Small intestine (tissue), 7 donors: Measurements from ENCODE around the gene TGM3. TPM values are rescaled to one million over a fixed set of nuclear protein-coding genes. Genes with fewer than 3 reads are reported as not detected.

Experiments
- DNase-seq, 2 donors: peaks; one replicate each; pipeline versions ENCODE4 v3.0.0 to v3.0.0-alpha.2; 2013
- FAIRE-seq: peaks from 2 replicates; lab custom pipeline; 2012; peaks lifted over from hg19 to GRCh38; lab: Jason Lieb, UNC
- H3K27ac ChIP-seq, 3 donors: one replicate each; pipeline ENCODE4 v1.5.1; 2013; ENCODE audit warnings: low read length in 2 of 3, mild to moderate bottlenecking in 2 of 3, control low read depth in 1 of 3, inconsistent platforms in 1 of 3, low read depth in 1 of 3, moderate library complexity in 1 of 3
- H3K27me3 ChIP-seq, 3 donors: one replicate each; pipeline ENCODE4 v1.6.1; 2013; ENCODE audit warnings: low read length in 3 of 3, inconsistent platforms in 1 of 3; ENCODE audit not compliant: control insufficient read depth in 3 of 3, insufficient read depth in 3 of 3
- H3K36me3 ChIP-seq, 3 donors: one replicate each; pipeline ENCODE4 v1.6.1; 2013; ENCODE audit warnings: low read length in 3 of 3, inconsistent platforms in 1 of 3, low read depth in 1 of 3, mild to moderate bottlenecking in 1 of 3, moderate library complexity in 1 of 3; ENCODE audit not compliant: control insufficient read depth in 3 of 3, insufficient read depth in 2 of 3
- H3K4me1 ChIP-seq, 3 donors: one replicate each; pipeline ENCODE4 v1.6.1; 2013; ENCODE audit warnings: low read length in 2 of 3, inconsistent platforms in 1 of 3, low read depth in 1 of 3, mild to moderate bottlenecking in 1 of 3, moderate library complexity in 1 of 3; ENCODE audit not compliant: control insufficient read depth in 3 of 3, insufficient read depth in 2 of 3
- H3K4me3 ChIP-seq, 3 donors: one replicate each; pipeline ENCODE4 v1.5.1; 2013; ENCODE audit warnings: low read length in 3 of 3, control low read depth in 1 of 3, inconsistent platforms in 1 of 3, low read depth in 1 of 3, mild to moderate bottlenecking in 1 of 3, moderate library complexity in 1 of 3
- H3K9me3 ChIP-seq, 2 donors: one replicate each; pipeline ENCODE4 v1.6.1; 2013; ENCODE audit warnings: low read depth in 1 of 2, low read length in 1 of 2; ENCODE audit not compliant: control insufficient read depth in 2 of 2, insufficient read depth in 1 of 2
- WGBS, 3 donors: extraction: QIAGEN DNeasy Blood & Tissue Kit; methylation state at CpG; one replicate each; pipeline ENCODE4 v1.1.7; 2013; 5-methylcytosine and 5-hydroxymethylcytosine counted together
- polyA plus RNA-seq, 4 donors: library from polyadenylated mRNA; stranded (reverse) in 3 of 4; unstranded in 1 of 4; fragments of 200-250 nt in 3 of 4; fragments of 120-200 nt in 1 of 4; gene quantifications; one replicate each; pipeline versions ENCODE4 v1.2.1 to v1.2.3, GENCODE V29; 2013
- donor health status: healthy with polysubstance abuse.
- donor health status: control.
- donor health status: control.
- donor health status: Bipolar disorder and iron deficiency.
- donor health status: healthy.

Gene TGM3
- polyA plus RNA-seq, 4 donors: 0.35 to 1.6 (median 0.87) TPM

DNA sequence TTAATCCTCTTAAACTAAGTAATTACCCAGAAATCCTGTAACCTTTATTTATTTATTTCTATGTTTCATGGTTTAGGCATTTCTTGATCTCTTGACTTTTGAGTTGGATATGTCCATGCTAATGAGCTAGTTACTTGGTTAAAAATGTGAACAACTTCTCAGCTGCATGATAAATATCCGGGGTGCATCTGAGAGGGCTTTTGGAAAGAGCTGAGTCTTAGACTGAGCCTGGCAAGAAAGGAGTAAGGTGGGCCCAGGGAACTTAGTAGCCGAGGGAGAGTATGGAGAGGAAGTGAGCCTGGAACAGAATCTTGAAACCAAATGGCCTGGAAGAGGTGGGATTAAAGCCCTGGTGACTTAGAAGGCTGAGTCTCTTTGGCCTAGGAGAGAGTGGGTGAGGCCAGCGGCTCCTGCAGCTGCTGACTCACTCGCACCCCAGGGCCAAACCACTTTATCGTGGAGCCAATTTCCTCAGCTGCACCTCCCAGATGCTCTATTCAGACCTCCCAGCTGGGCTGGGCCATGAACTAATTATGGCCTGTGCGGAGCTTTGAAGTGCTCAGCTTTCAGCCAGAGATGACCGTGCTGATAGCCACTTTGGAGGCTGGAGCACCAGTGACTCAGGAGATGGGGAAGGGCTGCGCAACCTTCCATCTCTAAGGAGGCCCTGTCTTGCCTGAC, 19.1 kb downstream of the TGM3 start:
- DNase-seq: peak in 1 of 2 donors; percentile 42
- WGBS, 3 donors: 19 to 56% (median 29%) methylated on average over 8 of the region's 8 CpGs
- no peak overlapping the region for H3K27ac ChIP-seq
- no peak for FAIRE-seq
- H3K27me3 ChIP-seq: no peaks in the 10 kb centered on the region
- H3K9me3 ChIP-seq: peaks cover 0 to 3% of the 10 kb centered on the region in 2 donors
- H3K36me3 ChIP-seq: no peaks in the 10 kb centered on the region
- H3K4me3 ChIP-seq: no peak overlapping the region
- H3K4me1 ChIP-seq: peaks cover 0 to 2% (median 0%) of the 10 kb centered on the region in 3 donors

- 9 to 53% (median 29%) methylated on average over 1 of the region's 1 CpG for WGBS, 3 donors
- H3K4me3 ChIP-seq: no peak overlapping the region
- H3K4me1 ChIP-seq: peaks cover 0 to 2% (median 0%) of the 10 kb centered on the region in 3 donors
- H3K9me3 ChIP-seq: peaks cover 0 to 3% of the 10 kb centered on the region in 2 donors
- DNase-seq (no peak), FAIRE-seq (no peak)
- no peak overlapping the region for H3K27ac ChIP-seq
- no peaks in the 10 kb centered on the region for H3K27me3 ChIP-seq
- no peaks in the 10 kb centered on the region for H3K36me3 ChIP-seq
Observed at GRCh38 chr20:2315440-2315778, 19.6 kb downstream of the TGM3 start.

DNA sequence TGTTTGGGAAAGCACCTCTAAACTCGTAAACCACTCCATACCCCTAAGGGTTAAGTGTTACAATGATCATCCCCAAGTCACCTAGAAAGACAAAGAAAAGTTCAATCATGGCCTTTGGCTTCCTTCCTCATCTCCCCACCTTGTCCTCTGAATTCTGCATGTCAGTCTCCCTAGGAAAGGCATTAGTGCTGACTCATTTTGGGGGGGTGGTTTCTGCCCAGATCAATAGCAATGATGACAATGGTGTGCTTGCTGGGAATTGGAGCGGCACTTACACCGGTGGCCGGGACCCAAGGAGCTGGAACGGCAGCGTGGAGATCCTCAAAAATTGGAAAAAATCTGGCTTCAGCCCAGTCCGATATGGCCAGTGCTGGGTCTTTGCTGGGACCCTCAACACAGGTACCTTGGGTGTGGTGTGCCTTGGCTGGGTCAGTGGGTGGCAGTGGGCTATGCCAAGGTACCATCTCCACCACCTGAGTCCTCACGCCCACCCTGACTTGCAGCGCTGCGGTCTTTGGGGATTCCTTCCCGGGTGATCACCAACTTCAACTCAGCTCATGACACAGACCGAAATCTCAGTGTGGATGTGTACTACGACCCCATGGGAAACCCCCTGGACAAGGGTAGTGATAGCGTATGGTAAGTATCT, 21.2 kb downstream of the TGM3 start:
- H3K36me3 ChIP-seq: no peaks in the 10 kb centered on the region
- no peak for DNase-seq
- FAIRE-seq: no peak
- peaks cover 0 to 3% of the 10 kb centered on the region in 2 donors for H3K9me3 ChIP-seq
- no peak overlapping the region for H3K4me3 ChIP-seq
- H3K4me1 ChIP-seq: peaks cover 0 to 2% (median 0%) of the 10 kb centered on the region in 3 donors
- no peak overlapping the region for H3K27ac ChIP-seq
- H3K27me3 ChIP-seq: no peaks in the 10 kb centered on the region
- WGBS, 3 donors: 86 to 92% (median 90%) methylated on average over 14 of the region's 14 CpGs

DNA sequence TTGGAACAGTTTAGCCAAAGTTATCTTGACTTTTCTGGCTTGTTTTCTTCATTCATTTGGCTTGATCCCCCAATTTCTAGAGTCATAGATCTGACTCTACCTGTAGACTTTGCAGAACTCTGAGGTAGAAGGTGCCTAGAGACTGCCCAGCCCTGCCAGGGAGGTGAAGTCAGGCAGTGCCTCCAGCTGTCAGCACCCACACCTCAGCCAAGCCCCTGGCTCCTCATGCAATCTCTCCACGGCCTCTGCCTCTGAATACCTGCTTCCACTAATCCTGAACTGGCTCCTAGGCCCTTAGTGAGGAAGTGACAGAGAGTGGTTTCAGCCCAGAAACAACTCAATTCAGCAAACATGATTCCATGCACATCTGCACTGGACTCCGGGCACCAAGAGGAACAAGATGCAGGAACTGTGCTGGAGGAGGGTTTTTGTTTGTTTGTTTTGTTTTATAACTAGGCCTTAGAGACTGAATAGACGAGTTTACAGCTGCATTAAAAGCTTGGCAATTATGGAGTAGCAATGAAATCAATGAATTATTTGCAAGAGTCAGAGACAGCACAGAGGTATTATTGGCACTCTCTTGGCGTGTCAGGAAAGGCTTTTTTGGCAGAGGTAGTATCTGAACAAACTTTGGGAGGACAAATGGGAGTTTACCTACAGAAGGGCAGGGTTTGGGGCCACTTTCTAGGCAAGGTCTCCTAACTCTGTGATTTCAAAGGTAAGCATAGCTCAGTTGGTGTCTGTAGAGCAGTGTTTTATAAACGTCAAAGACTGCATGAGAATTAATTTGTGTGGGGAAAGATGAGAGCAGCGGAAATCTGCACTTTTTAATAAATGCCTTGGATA, 25.2 kb downstream of the TGM3 start:
- Histone ChIP-seq H3K27ac (no peak overlapping the region), H3K4me3 (no peak overlapping the region), H3K27me3 (no peaks in the 10 kb centered on the region), H3K4me1 (no peaks in the 10 kb centered on the region), H3K36me3 (no peaks in the 10 kb centered on the region), H3K9me3 (peaks cover 0 to 3% of the 10 kb centered on the region in 2 donors)
- DNase-seq (no peak), FAIRE-seq (no peak)
- WGBS, 3 donors: 30 to 51% (median 40%) methylated on average over 6 of the region's 6 CpGs

- H3K4me3 ChIP-seq: no peak overlapping the region
- FAIRE-seq (no peak), DNase-seq (no peak)
- no peaks in the 10 kb centered on the region for H3K36me3 ChIP-seq
- WGBS, 3 donors: 94 to 99% (median 94%) methylated on average over 2 of the region's 2 CpGs
- no peak overlapping the region for H3K27ac ChIP-seq
- no peaks in the 10 kb centered on the region for H3K27me3 ChIP-seq
- H3K9me3 ChIP-seq: peaks cover 0 to 3% of the 10 kb centered on the region in 2 donors
- H3K4me1 ChIP-seq: no peaks in the 10 kb centered on the region
Observed at GRCh38 chr20:2323051-2323450, 27.2 kb downstream of the TGM3 start.

- FAIRE-seq (no peak), DNase-seq (no peak)
- H3K27ac ChIP-seq: no peak overlapping the region
- H3K4me1 ChIP-seq: peaks cover 0 to 3% (median 0%) of the 10 kb centered on the region in 3 donors
- no peak overlapping the region for H3K4me3 ChIP-seq
- no peaks in the 10 kb centered on the region for H3K27me3 ChIP-seq
- H3K36me3 ChIP-seq: no peaks in the 10 kb centered on the region
- WGBS, 3 donors: 49 to 70% (median 66%) methylated on average over 2 of the region's 2 CpGs
- H3K9me3 ChIP-seq: no peaks in the 10 kb centered on the region
Observed at GRCh38 chr20:2326046-2326445, 30.2 kb downstream of the TGM3 start.

GRCh38 chr20:2327620-2328555, 32.1 kb downstream of the TGM3 start:
- no peak for FAIRE-seq
- no peaks in the 10 kb centered on the region for H3K36me3 ChIP-seq
- H3K4me3 ChIP-seq: no peak overlapping the region
- DNase-seq: no peak
- H3K27ac ChIP-seq: no peak overlapping the region
- H3K4me1 ChIP-seq: peaks cover 0 to 3% (median 0%) of the 10 kb centered on the region in 3 donors
- peaks cover 0 to 4% (median 0%) of the 10 kb centered on the region in 3 donors for H3K27me3 ChIP-seq
- no peaks in the 10 kb centered on the region for H3K9me3 ChIP-seq
- WGBS, 3 donors: 91 to 94% (median 92%) methylated on average over 30 of the region's 30 CpGs
